NB4 (cell line): ENCODE data around the gene POC1A.
A peak's percentile ranks its signal among the peaks of the same experiment; 100 is the strongest.
"Not testable (repeated sequence)": the region's sequence is repeated elsewhere in the genome, so short reads cannot be mapped to it uniquely, and the experiment has no call there.

ENCODE experiments used
- DNase-seq: peaks from one replicate; pipeline ENCODE4 v3.0.0; 2010; ENCODE audit warnings: low read depth
- H3K4me3 ChIP-seq: one replicate; pipeline ENCODE4 v1.5.1; 2011; ENCODE audit warnings: mild to moderate bottlenecking, low read depth, low read length, moderate library complexity
- MYC ChIP-seq: IDR thresholded peaks from 2 replicates; pipeline ENCODE4 v1.6.1; 2011; ENCODE audit warnings: low read depth, low read length
- POLR2A ChIP-seq: IDR thresholded peaks from 2 replicates; pipeline ENCODE4 v1.6.1; 2011; ENCODE audit warnings: mild to moderate bottlenecking; ENCODE audit not compliant: insufficient read length; ENCODE audit errors: extremely low read depth
- TF ChIP-seq, protein P1 (sequence below): IDR thresholded peaks from 2 replicates; pipeline ENCODE4 v1.6.1; 2011; ENCODE audit warnings: low read depth, low read length
- TF ChIP-seq, protein P2 (sequence below): IDR thresholded peaks from one replicate; pipeline ENCODE4 v1.5.1; 2012; ENCODE audit warnings: low read depth, low read length

POC1A gene

DNA sequence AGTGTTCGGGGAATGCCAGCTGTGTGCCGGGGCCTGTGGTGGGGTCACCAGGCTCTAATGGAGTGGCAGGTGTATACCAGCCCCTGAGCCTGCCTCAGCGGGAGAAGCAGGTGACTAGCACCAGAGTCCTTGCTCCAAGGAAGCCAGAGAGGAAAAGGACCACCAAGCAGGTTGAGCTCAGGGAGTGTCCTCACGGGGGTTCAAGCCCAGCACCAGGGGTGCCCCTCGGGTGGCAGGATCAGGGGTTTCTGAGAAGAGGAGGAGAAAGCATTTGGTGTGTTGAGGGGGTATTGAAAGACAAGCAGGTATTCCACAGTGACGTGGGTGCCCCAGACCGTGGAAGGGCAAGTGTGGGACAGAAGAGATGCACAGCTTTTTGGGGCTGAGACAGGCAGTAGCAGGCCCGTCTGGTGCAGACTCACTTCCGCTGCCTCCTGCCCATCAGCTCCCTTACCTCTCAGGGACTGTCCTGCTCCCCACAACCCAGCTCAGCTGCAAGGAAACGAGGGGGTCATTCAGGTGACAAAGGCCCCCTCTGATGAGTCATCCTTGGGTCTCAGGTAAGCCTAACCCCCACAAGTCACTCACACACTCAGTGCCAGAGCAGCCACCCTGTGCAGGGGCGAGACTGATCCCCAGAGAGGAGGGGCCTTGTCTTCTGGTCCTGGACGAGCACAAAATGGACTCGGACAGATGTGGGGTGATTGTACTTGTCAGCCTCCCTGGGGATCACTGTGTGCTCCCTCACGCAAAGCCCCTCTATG lies 21.4 kb upstream of the POC1A start:
- TF ChIP-seq, protein P1, sequence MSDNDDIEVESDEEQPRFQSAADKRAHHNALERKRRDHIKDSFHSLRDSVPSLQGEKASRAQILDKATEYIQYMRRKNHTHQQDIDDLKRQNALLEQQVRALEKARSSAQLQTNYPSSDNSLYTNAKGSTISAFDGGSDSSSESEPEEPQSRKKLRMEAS, result no peak
- TF ChIP-seq, protein P2, sequence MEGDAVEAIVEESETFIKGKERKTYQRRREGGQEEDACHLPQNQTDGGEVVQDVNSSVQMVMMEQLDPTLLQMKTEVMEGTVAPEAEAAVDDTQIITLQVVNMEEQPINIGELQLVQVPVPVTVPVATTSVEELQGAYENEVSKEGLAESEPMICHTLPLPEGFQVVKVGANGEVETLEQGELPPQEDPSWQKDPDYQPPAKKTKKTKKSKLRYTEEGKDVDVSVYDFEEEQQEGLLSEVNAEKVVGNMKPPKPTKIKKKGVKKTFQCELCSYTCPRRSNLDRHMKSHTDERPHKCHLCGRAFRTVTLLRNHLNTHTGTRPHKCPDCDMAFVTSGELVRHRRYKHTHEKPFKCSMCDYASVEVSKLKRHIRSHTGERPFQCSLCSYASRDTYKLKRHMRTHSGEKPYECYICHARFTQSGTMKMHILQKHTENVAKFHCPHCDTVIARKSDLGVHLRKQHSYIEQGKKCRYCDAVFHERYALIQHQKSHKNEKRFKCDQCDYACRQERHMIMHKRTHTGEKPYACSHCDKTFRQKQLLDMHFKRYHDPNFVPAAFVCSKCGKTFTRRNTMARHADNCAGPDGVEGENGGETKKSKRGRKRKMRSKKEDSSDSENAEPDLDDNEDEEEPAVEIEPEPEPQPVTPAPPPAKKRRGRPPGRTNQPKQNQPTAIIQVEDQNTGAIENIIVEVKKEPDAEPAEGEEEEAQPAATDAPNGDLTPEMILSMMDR, result no peak
- TF ChIP-seq MYC (no peak), POLR2A (no peak)
- no peak for DNase-seq
- no peak overlapping the region for H3K4me3 ChIP-seq

DNA sequence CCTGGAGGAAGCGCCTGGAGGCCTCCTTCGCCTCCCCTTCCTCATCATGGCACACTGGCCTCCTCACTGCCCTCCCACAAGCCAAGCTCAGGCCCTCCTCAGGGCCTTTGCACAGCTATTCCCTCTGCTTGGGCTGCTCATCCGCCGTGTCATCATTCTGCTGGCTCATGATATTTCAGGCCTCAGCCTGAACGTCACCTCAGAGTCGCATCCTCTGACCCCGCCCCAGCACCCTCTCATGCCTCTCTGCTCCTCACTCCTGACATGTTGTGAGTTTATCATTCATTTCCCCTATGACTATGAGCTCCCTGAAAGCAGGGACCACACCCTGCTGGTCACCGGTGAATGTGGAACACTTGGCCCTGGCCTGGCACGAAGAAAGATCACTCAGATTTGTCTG lies 20.7 kb upstream of the POC1A start:
- TF ChIP-seq POLR2A, result no peak
- TF ChIP-seq, protein P1, result no peak
- DNase-seq, result peak; percentile 70
- H3K4me3 ChIP-seq, result no peak overlapping the region

DNA sequence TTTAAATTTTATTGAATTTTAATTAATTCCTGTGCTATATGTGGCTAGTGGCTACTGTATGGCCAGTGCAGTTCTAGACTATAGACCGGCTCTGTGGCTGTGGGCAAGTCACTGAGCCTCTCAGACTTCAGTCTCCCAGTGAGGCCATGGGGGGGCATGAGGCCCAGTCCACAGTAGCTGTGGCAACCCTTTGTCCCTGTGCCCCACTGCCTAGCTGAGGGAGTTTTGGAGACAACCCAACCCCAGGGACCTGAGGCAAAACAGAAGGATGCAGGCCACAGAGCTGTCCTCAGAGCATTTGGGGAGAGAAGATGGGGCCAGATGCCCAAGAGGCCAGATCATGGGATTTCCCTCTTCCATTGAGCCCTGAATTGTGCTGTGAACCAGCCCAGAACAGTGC lies 18.9 kb upstream of the POC1A start:
- TF ChIP-seq, protein P2, result no peak
- no peak for TF ChIP-seq MYC
- TF ChIP-seq, protein P1, result no peak
- no peak for TF ChIP-seq POLR2A
- no peak for DNase-seq
- no peak overlapping the region for H3K4me3 ChIP-seq

DNA sequence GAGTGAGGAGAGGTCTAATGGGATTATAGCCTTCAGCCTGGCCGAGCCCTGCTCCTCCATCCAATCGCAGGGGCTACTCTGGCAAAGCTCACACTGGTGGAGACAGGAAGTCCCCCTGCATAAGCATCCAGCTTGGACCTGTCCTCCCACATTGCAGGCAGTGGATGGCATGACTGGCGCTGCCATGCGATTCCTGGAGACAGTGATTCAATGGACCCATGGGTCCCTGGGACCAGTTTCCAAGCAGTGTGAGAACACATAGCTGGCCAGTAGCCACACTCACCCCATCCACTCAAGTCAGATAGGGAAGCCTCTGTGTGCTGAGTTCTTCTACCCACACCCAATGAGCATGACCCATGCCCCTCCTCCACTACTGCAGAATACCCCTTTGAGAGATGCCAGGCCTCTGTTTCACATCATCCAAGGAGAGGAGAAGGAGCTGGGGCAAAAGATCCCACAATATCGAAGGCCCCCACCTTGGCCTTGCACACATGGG lies 18.1 kb upstream of the POC1A start:
- TF ChIP-seq, protein P1, result no peak
- TF ChIP-seq, protein P2, result no peak
- TF ChIP-seq POLR2A (no peak), MYC (no peak)
- no peak for DNase-seq

GRCh38 chr3:52171514-52172261 lies 17.5 kb upstream of the POC1A start:
- no peak overlapping the region for H3K4me3 ChIP-seq
- TF ChIP-seq, protein P2, result no peak
- TF ChIP-seq, protein P1, result no peak
- TF ChIP-seq MYC (no peak), POLR2A (no peak)
- no peak for DNase-seq

More for the DNA sequence above, 18.1 kb upstream of the POC1A start:
- no peak overlapping the region for H3K4me3 ChIP-seq

GRCh38 chr3:52170217-52170616 lies 16.0 kb upstream of the POC1A start:
- H3K4me3 ChIP-seq, DNase-seq: not testable (repeated sequence)
